ENCODE data around the gene NTN4. TPM values are rescaled to one million over a fixed set of nuclear protein-coding genes. Genes with fewer than 3 reads are reported as not detected.

NTN4 gene
- total and polyA plus RNA-seq, 10 of the 15 experiments (the other 5 are each of a cell fraction or from before 2014, with no cell fraction given), result 0.15 TPM; not detected in 9

DNA sequence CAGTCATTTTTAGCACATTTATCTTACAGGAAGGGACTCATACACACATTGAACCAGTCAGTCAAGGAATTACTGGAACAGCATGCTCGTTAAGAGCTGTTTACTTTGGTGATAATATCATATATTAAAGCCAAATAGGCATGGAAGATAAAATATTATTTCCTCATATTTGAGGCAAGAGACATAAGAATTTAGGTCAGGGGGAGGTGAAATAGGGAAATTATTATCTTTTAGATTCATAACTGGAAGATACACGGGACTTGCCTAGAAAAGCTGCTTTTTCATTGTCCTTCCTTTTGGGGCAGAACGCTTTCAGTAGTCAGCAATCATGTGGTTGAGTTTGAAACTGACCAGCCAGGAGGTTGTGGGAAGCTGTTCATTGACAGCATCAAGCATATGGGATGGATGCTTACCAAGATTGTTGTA lies 72.5 kb downstream of the NTN4 start:
- H2AFZ ChIP-seq (ENCODE audit: control insufficient read depth, low read depth, low read length), result no peak overlapping the region
- H3K9me3 ChIP-seq (replicated peaks; ENCODE audit: control insufficient read depth, insufficient read depth, low read length), result no peaks in the 10 kb centered on the region
- no peaks in the 10 kb centered on the region for H3K36me3 ChIP-seq (ENCODE audit: control insufficient read depth in 2 of 2, insufficient read depth in 2 of 2, low read length in 1 of 2)
- H3K27ac ChIP-seq (ENCODE audit: control insufficient read depth, insufficient read depth), result no peak overlapping the region
- FAIRE-seq, result no peak
- in situ Hi-C loops (cut with MboI) (no loop called here), intact Hi-C loops (cut with micrococcal nuclease; ENCODE audit: unreplicated experiment) (no loop called here)
- TF ChIP-seq DPF2 (IDR thresholded peaks at IDR 0.05) (no peak), MTA2 (IDR thresholded peaks at IDR 0.05; ENCODE audit: low read depth) (no peak), NR2C2 (IDR thresholded peaks at IDR 0.05; ENCODE audit: borderline replicate concordance, control insufficient read depth, insufficient read length, low read depth) (no peak), IKZF2 (IDR thresholded peaks at IDR 0.05) (no peak), MXI1 (IDR thresholded peaks at IDR 0.05; ENCODE audit: low read depth, low read length) (no peak), PAX5 (IDR thresholded peaks at IDR 0.05; ENCODE audit: borderline replicate concordance, low read depth, low read length) (no peak), RCOR1 (conservative IDR thresholded peaks at IDR 0.05; ENCODE audit: low read depth, low read length) (no peak), NFXL1 (IDR thresholded peaks at IDR 0.05; ENCODE audit: borderline replicate concordance) (no peak), RAD21 (IDR thresholded peaks at IDR 0.05; ENCODE audit: insufficient read depth, low read depth, low read length) (no peak), CHD2 (IDR thresholded peaks at IDR 0.05; ENCODE audit: borderline replicate concordance, low read depth, low read length) (no peak), IRF4 (IDR thresholded peaks at IDR 0.05; ENCODE audit: low read depth, low read length) (no peak), HDAC2 (IDR thresholded peaks at IDR 0.05) (no peak), CHD4 (IDR thresholded peaks at IDR 0.05) (no peak), ATF2 (IDR thresholded peaks at IDR 0.05; ENCODE audit: low read length) (no peak)
- TF ChIP-seq, protein P1, sequence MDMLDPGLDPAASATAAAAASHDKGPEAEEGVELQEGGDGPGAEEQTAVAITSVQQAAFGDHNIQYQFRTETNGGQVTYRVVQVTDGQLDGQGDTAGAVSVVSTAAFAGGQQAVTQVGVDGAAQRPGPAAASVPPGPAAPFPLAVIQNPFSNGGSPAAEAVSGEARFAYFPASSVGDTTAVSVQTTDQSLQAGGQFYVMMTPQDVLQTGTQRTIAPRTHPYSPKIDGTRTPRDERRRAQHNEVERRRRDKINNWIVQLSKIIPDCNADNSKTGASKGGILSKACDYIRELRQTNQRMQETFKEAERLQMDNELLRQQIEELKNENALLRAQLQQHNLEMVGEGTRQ (IDR thresholded peaks at IDR 0.05; ENCODE audit: borderline replicate concordance, low read depth, low read length), result no peak
- TF ChIP-seq, protein P2, sequence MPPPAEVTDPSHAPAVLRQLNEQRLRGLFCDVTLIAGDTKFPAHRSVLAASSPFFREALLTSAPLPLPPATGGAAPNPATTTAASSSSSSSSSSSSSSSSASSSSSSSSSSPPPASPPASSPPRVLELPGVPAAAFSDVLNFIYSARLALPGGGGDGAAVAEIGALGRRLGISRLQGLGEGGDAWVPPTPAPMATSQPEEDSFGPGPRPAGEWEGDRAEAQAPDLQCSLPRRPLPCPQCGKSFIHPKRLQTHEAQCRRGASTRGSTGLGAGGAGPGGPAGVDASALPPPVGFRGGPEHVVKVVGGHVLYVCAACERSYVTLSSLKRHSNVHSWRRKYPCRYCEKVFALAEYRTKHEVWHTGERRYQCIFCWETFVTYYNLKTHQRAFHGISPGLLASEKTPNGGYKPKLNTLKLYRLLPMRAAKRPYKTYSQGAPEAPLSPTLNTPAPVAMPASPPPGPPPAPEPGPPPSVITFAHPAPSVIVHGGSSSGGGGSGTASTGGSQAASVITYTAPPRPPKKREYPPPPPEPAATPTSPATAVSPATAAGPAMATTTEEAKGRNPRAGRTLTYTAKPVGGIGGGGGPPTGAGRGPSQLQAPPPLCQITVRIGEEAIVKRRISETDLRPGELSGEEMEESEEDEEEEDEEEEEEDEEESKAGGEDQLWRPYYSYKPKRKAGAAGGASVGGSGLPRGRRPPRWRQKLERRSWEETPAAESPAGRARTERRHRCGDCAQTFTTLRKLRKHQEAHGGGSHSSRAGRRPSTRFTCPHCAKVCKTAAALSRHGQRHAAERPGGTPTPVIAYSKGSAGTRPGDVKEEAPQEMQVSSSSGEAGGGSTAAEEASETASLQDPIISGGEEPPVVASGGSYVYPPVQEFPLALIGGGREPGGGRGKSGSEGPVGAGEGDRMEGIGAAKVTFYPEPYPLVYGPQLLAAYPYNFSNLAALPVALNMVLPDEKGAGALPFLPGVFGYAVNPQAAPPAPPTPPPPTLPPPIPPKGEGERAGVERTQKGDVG (CRISPR knock-in tag; IDR thresholded peaks at IDR 0.05), result no peak
- TF ChIP-seq, protein P3, sequence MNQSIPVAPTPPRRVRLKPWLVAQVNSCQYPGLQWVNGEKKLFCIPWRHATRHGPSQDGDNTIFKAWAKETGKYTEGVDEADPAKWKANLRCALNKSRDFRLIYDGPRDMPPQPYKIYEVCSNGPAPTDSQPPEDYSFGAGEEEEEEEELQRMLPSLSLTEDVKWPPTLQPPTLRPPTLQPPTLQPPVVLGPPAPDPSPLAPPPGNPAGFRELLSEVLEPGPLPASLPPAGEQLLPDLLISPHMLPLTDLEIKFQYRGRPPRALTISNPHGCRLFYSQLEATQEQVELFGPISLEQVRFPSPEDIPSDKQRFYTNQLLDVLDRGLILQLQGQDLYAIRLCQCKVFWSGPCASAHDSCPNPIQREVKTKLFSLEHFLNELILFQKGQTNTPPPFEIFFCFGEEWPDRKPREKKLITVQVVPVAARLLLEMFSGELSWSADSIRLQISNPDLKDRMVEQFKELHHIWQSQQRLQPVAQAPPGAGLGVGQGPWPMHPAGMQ (IDR thresholded peaks at IDR 0.05; ENCODE audit: borderline replicate concordance), result no peak
- RAD21 ChIA-PET (ENCODE audit: unreplicated experiment), result interaction anchor here (1.0 kb wide), 2 partner anchors 11 to 82 kb away, joined by 3 to 4 read pairs; no protein-coding TSS in a partner anchor
- no peak for ATAC-seq
- CTCF ChIA-PET, result interaction anchor here (0.5 to 1.2 kb wide), 2 partner anchors 12 to 473 kb away, joined by 3 to 5 read pairs; no protein-coding TSS in a partner anchor
- no TSS peak for BruUV-seq (replicated peaks)
- DNase-seq (ENCODE audit: low read depth, low spot score), result no peak
- SMC1A ChIA-PET (ENCODE audit: uncharacterized antibody, unreplicated experiment), result interaction anchor here (1.5 kb wide), 1 partner anchor 46 kb away, joined by 3 read pairs; no protein-coding TSS in a partner anchor
- no peak overlapping the region for H3K9ac ChIP-seq (ENCODE audit: control insufficient read depth, insufficient read depth, low read length)
- peaks cover 2% of the 10 kb centered on the region in 2 experiments; a peak in 3 of 4 replicates for H3K27me3 ChIP-seq (replicated peaks in 1 of 2; ENCODE audit: control insufficient read depth in 2 of 2, insufficient read depth in 2 of 2, low read length in 1 of 2)
- no peaks in the 10 kb centered on the region for H4K20me1 ChIP-seq (ENCODE audit: control insufficient read depth, insufficient read depth)
- WGBS (ENCODE audit: insufficient coverage, insufficient replicate concordance, low lambda C conversion rate, missing lambda C conversion rate), result 17% methylated on average over 3 of the region's 3 CpGs
- H3K4me2 ChIP-seq (ENCODE audit: control insufficient read depth, insufficient read depth), result no peak overlapping the region
- no peak overlapping the region for H3K4me3 ChIP-seq
- H3K79me2 ChIP-seq (ENCODE audit: control insufficient read depth, insufficient read depth, low read length), result no peaks in the 10 kb centered on the region
- POLR2A ChIA-PET, result no interaction called here
- H3K4me1 ChIP-seq (ENCODE audit: control insufficient read depth, insufficient read depth, low read length), result no peaks in the 10 kb centered on the region
